IPS DF 4.7 (cell line): Measurements from ENCODE around the gene ERVV-1.
A peak's percentile ranks its signal among the peaks of the same experiment; 100 is the strongest.
"Not testable (repeated sequence)": the region's sequence is repeated elsewhere in the genome, so short reads cannot be mapped to it uniquely, and the experiment has no call there.

Experiments used
- DNase-seq: peaks from one replicate; pipeline ENCODE4 v3.0.0-alpha.2; 2013; ENCODE audit warnings: low spot score; ENCODE audit errors: extremely low read depth

The ERVV-1 gene

GRCh38 chr19:53015730-53016129, 2.0 kb downstream of the ERVV-1 start:
- no peak for DNase-seq

- DNase-seq: peak; percentile 66
These were observed 6.0 kb downstream of the ERVV-1 start for GRCh38 chr19:53019684-53020083.

- DNase-seq: not testable (repeated sequence)
These were observed 14.6 kb downstream of the ERVV-1 start for GRCh38 chr19:53028306-53028705.

GRCh38 chr19:53034054-53034453, 20.3 kb downstream of the ERVV-1 start:
- no peak for DNase-seq

GRCh38 chr19:53034948-53035675, 21.4 kb downstream of the ERVV-1 start:
- DNase-seq: no peak

- no peak for DNase-seq
These were observed 23.7 kb downstream of the ERVV-1 start for GRCh38 chr19:53037101-53038097.

- DNase-seq: no peak
These were observed 27.6 kb downstream of the ERVV-1 start for GRCh38 chr19:53041366-53041765.

GRCh38 chr19:53045536-53045935, 31.8 kb downstream of the ERVV-1 start:
- no peak for DNase-seq

- DNase-seq: no peak
These were observed 33.7 kb downstream of the ERVV-1 start for GRCh38 chr19:53047379-53047778.

GRCh38 chr19:53055117-53055516, 41.4 kb downstream of the ERVV-1 start:
- no peak for DNase-seq

GRCh38 chr19:53057904-53058580, 44.3 kb downstream of the ERVV-1 start:
- DNase-seq: no peak
